Hematopoietic multipotent progenitor cell treated with erythropoietin and hydrocortisone succinate and interleukin-3 and kit ligand, for 6 days (in vitro differentiated cells): ENCODE measurements around the gene RNF225.
A peak's percentile ranks its signal among the peaks of the same experiment; 100 is the strongest.
"Not testable (repeated sequence)": the region's sequence is repeated elsewhere in the genome, so short reads cannot be mapped to it uniquely, and the experiment has no call there.

ENCODE experiments used
- DNase-seq: peaks from one replicate; pipeline ENCODE4 v3.0.0-alpha.2; 2015

Gene RNF225

DNA sequence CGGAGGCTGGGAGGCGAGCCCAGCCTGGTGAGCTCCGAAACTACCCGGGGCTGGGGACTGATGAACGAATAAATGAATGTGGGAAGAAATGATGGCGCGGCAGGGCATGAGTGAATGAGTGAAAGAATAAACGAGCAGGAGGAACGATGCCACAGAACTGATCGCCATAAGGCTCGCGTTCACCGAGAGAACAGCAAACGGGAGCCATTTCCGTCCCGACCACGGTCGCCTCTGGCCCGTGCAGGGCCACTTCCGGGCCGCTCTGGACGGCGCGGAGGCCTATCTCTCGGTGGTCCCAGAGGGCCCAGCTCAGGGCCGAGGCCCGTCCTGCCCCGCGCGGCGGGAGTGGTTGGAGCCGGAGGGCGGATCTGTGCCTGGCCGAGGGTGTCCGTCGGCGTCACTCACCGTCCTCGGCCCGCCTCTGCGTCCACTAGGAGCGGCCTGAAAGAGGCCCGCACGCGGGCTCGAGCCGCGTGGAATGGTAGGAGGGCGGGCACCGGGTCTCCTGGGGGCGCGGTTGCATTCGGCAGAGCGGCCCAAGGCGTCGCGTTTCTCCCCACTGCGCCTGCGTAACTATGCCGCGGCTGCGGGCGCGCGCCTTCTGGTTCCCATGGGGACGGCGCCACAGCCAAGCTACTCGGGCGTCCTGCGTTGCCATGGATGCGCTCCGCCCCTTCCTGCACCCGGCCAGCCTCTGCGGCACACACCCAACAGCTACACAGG lies 33.0 kb upstream of the RNF225 start, which contains the start of gene ZNF497:
ZNF497 (minus strand) TSS at position 480 of the 723 bp plus-strand sequence. CDS start 5,116 bp downstream, outside the sequence.
- DNase-seq: peak; percentile 98

DNA sequence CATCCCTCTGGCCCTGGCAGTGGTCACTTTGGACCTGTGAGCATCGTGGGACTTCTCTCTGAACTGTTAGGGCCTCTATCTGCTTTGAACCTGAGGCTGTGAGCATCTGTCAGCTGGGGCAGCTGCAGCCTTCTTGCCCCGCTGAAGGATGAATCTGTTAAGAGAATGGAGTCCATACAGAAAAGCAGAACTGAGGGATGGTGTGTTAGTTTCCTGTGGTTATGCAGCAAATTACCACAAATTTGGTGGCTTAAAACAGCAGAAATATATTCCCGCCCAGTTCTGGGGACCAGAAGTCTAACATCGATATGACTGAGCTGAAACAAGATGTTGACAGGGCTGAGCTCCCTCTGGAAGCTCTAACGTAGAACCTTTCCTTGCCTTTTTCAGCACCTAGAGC lies 31.3 kb upstream of the RNF225 start:
- peak; percentile 82 for DNase-seq

DNA sequence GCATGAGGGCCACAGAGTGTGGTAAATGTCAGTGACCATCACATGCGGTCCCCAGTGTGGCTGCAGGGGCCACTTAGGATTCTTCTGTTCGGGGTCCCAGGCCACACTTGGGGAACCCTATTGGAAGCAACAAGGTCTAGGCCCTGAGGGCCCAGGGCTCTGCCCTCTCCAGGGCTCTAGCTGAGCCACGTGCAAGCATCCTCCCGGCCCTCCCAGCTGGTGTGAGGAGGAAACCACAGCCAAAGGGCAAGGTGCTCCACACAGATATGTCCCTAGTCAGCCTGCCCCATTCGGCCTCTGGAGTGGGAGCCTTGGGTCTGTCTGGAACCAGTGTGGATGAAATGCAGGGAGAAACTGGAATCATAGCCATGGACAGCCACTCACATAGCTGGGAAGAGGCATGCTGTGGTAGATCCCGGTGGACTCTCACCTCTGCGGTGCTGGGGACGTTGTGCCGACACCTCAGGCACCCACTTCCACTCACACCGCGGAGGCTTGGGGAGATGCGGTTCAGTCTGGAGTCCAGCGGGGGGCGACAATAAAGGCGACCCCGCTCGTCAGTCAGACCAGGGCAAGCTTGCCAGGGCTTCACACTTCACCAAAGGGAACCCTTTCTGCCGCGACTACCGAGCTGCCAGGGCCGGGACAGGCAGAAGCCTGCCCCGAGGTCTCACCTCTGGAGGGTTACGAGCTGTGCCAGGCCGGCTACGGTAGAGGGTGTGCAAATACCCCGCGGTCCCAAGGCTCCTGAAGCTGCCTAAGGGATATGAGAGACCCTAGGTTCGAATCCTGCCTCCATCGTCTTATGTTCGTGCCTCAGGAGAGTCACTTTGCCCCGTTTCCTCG lies 28.6 kb upstream of the RNF225 start:
- peak; percentile 33 for DNase-seq

DNA sequence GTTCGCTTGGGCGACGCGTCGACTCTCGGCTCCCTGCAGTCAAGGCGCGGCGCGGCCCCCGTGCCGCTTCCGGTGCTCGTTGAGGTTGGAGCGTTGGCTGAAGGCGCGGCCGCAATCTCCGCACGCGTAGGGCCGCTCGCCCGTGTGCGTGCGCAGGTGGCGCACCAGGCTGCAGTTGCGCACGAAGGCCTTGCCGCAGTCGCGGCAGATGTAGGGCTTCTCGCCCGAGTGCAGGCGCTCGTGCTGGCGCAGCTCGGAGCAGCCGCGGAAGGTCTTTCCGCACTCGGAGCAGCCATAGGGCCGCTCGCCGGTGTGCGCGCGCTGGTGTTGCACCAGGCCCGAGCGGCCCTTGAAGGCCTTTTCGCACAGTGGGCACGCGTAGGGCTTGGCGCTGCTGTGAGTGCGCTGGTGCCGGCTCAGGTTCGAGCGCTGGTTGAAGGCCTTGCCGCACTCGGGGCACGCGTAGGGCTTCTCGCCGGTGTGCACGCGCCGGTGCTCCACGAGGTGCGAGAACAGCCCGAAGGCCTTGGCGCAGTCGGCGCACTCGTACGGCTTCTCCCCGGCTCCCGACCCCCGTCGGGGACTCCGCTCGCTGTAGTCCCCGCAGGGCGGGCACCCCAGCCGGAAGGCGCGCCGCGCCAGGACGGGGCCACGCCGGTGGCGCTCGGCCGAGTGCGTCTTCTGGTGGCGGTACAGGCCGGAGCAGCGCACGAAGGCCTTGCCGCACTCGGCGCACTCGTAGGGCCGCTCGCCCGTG lies 27.6 kb upstream of the RNF225 start:
- DNase-seq: no peak

DNA sequence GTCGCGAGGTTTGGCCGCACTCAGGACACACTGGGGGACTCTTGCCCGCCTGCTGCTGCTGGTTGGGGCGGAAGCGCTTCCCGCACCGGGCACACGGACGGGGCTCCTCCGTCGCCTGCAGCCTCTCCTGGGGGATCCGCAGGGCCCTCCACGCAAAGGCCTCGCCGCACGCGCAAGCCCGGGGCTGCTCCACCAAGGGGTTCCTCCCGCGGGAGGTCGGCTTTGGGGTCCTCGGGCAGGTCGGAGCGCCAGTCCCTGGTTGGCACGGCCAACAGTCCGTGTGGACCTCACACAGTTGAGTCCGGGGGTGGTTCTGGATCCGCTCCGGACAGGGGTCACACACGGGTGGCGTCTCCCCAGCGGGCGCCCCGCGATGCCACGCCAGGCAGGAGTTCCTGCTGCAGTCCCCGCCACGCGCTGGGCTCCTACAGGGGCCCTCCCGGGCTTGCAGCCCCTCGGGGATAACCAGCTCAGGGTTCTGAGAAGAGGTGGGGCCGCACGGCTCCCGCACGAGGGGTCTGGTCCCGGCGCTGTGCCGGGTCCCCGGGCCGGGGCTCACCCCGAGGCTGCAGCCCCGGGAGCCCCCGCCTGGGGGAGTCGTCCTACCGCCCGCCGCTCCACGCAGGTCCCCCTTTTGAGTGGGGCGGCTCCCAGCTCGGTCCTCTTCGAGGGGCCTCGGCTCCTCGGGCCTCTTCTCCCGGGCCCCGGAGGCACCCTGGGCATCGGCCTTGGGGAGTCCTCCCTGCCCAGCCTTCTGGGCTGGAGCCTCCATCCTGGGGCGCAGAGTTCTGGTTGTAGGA lies 26.7 kb upstream of the RNF225 start:
- no peak for DNase-seq

DNA sequence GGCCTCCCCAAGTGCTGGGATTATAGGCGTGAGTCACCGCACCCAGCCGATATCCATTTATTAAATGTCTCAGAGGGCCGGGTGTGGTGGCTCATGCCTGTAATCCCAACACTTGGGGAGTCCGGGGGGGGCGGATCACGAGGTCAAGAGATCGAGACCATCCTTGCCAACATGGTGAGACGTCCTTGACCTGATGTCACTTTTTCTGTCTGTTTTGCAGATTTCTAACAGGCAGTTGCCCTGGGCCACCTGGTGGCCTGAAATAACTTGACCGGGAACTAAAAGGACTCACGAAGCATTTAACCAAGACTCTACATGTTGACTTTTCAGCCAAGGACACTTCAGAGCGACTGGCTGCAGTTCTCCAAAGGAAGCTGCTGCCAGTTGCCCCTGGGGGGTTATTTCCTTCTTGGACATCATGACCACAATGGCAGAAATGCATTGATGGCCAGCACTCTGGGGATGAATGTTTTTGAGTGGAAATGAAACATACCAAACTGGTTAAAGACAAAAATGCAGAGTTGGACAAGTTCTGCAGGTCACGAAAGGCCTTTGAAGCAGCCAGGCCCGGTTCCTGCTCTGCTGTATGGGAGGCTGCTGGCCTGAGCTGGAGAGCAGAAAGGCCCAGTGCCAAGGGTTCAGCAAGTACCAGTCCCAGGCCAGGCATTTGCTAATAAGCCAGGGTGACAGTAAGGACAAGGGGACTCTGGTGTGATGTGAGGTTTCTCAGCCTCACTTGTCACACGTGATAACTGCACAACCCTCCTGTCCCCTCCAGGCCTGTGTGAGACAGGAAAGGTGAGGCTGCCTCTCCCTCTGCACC lies 22.9 kb upstream of the RNF225 start:
- no peak for DNase-seq

DNA sequence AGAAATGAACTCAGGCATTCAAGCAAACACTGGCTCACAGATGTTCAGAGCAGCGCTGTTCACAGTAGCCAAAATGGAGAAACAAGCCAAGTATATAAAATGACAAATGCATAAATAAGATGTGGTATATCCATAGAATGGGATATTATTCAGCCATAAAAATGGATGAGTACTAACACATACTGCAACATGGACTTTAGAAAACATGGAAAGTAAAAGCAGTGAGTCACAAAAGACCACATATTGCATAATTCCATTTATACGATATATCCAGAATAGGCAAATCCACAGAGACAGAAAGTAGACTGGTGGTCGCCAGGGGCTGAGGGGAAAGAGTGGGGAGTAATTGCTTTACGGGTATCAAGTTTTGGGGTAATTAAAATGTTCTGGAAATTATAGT lies 21.3 kb upstream of the RNF225 start:
- DNase-seq: no peak

DNA sequence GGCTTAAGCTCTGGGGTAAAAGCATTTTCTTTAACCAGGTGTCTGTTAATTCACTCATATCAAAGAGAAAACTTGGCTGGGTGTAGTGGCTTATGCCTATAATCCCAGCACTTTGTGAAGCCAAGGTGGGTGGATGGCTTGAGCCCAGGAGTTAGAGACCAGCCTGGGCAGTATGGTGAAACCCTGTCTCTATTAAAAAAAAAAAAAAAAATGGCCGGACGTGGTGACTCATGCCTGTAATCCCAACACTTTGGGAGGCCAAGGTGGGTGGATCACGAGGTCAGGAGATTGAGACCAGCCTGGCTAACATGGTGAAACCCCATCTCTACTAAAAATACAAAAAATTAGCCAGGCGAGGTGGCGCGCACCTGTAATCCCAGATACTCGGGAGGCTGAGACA lies 18.7 kb upstream of the RNF225 start:
- not testable (repeated sequence) for DNase-seq

DNA sequence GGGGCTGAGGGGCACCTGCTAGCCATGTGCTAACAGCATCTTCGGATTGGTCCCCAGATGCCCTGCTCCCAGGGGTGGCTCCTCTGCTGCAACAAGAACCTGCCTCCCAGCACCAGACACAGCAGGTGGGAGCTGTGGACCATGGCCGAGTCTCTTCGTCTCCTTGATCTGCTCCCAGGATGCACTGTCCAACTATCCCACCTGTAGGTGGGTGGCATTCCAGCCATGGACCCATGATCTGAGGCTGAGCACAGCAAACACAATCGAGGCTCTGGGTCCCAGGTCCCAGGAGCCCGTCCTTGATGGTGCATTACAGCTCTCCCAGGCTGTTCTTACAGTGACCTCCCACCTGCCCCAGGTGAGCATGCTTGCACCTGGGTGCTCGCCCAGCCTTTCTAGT lies 16.2 kb upstream of the RNF225 start:
- no peak for DNase-seq

DNA sequence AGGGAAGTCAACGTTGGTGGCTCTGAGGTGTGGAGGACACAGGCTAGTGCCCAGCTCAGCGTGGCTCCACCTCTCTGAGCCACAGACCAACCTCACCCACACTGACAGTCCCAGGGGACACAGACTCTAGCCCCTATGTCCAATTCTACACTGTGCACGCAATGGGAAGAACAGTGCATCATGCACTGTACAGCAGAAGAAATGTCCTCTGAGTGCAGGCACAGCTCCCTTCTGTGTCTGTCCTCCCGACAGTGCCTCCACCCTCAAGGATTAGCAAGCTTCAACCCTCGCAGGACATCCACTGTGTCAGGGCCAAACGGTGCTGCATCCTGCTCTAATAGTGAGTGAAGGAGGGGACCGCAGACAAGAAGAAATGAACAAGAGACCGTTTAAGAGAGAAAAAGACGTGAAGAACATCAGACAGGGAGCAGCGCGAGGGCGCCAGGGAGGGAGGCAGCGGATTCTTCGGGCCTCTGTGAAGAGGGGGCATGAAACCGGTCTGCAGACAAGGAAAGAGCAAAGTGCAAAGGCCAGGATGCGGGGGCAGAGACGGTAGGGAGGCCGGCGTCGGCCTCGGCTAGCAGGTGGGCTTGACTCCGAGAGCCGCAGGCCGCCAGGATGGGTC lies 15.3 kb upstream of the RNF225 start:
- DNase-seq: no peak

DNA sequence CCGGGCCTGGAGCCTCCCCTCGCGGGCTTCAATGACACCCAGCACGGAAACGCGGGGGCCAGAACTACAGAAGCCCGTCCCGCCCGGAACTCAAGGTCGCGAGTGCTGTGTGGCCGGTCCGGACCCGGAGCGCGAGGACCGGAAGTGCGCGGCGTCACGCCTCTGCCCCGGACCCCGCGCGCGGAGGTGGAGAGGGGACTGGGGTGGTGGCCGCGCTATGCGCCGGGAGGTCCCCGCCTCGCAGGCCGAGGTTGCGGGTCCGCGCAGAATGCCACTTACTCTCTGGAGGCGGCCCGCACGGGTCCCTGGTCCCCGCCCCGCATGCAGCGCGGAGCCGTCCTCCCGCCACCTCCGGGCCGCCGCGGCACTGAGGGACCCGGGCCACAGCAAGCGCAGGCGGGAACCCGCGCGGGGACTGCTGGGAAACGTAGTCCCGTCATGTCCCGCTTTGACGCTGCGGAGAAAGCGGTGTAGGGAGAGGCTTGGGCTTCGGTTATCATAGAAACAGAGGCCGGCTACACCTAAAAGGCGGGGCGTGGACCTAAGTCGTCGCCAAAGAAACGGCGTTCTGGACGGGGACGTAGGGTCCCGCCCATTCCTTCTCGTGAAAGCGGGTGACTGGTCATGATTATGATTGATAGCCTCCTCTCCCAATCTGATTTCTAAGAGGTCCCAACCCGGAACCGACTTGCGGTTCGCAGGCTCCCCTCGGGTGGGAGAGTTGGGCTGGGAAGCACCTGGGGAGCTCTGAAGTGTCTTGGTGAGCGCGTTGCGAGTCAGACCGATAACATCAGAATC lies 14.6 kb upstream of the RNF225 start, which contains the start of gene ZNF837:
ZNF837 (minus strand) TSS at position 369 of the 798 bp plus-strand sequence. CDS start 11,698 bp downstream, outside the sequence.
- DNase-seq: peak; percentile 100

DNA sequence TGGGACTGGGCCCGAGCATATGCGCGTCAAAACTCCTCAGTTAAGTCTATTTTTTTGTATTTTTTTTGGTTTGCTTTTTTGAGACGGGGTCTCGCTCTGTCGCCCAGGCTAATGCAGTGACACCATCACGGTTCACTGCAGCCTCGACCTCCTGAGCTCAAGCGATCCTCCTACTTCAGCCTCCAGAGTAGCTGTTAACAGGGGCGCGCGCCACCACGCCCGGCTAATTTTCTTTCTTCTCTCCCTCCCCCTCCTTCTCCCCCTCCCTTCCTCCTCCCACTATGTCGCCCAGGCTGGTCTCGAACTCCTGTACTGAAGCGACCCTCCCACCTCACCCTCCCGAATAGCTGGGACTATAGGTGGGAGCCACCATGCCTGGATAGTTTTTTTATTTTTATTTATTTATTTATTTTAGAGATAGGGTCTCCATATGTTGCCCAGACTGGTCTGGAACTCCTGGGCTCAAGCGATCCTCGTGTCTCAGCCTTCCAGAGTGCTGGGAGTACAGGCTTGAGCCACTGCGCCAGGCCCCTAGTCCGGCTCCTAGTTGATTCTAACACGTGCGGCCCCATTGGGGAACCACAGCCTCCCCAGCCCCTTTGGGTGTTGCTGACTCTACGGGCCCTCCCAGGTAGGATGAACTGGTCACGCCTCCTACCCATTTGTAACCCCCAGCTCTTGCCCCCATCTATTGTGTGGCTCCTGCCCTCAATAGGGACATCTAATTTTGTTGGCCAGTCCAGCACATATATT lies 13.8 kb upstream of the RNF225 start:
- no peak for DNase-seq

DNA sequence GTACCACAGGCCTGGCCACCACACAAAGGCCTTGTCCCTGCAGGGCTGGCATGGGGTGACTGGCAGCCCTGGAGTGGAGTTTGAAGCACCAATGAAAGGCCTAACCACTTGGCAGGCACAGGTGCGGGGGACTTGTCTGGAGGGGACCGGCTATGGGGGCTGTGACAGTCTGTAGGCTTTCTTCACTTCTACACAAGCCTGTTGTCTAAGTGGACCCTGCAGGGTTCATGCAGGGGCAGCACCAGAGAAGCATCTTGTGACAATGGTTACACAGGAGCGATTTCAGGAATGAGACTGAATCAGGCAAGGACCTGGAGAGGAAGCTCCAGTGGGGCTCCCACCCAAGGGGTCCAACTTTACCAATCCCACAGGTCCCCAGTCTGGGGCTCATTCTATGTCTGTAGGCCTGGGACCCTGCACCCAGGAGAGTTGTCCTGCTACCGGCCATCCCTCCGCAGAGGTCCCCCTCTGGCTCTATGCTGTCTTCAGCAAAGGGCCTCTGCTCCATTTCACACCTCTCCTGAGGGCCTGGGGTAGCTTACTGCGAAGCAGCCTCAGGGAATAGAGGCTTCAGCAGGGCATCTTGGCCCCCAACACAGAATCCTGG lies 12.4 kb upstream of the RNF225 start:
- DNase-seq: no peak

DNA sequence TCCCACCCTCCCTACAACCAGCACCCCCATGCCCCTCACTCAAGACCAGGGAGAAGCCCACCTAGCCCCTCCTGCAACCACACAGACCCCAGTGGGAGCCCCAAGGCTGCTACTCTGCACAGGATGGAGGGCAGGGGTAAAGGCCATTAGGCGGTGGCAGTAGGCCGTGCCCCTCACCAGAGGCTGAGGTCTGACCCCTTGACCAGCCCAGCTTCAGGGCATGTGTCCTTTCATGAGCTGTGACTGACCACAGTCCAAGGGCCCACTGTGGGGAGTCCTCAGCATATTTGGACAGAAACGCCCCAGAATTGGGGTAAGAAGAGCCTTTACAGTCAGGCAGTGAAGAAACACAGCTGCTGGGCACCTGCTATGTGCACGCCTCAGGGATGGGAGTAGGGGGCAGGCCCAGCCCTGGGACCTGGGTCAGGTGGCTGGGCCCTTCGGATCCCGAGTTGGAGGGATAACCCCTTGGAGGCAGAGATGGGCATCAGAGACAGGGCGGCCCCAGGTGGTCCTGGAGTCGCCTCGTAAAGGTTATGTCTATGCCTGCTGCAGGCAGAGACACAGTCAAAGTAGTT lies 10.1 kb upstream of the RNF225 start:
- no peak for DNase-seq

DNA sequence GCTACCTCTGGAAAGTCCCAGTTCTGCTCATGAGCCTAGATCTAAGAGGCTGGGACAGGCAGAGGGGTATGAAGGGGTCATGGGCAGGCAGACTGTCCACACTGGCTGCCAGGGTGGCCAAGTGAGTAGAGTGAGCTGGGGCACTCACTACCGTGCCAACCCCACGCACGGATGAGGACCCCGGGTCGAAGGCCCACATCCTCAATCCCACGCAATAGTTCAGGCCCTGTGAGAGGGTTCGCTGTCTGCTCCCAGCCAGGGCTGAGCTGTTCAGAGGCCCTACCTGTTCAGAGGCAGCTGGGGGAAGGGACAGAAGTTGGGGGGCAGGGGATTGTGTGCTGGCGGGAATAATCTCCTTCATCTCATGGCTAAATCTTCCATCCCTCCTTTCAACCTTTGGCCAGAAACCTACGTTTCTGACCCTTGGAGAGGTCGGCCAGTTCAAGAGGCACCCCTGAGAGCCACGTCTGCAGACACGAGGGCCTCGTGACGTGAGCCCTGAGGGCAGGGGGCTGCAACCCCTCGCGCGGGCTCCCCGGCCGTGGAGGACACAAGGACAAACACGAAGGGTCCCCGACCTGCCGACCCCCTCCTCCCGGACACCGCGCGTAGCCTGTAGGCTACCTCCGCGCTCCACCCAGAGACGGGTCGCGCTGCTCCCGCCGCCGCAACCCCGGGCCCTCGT lies 9.4 kb upstream of the RNF225 start:
- DNase-seq: peak; percentile 52

DNA sequence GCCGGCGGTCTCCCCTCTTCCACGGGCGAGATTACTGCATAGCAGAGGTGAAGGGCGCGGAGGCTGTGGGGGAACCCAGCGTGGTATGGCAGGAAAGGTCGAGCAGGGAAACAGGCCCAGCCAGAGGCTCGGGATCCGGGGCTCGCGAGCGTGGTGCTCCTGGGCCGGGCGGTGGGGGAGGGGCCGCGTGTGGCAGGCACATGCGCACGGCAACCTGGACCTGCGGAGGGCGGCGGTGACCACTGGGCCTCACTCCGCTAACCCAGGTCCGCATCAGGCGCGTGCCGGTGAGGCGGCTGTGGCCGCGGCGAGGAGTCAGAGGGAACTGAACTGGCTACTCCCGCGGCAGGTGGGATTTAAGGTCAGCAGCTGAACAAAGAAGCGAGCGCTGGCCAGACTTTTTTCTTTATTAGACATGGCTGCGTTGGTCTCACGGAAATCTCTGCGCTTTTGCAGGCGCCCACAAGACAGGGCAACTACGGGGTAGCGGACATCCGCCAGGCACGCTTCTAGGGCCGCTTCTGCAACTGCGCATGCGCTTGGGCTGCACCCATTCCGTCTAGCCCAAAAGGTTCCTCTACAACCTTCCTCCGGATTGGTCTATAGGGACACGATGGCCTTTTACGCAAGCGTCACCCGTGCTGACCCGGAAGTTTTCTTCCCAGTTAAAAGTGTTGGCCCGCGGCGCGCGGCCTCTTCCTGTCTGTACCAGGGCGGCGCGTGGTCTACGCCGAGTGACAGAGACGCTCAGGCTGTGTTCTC lies 8.7 kb upstream of the RNF225 start, which contains the start of gene RPS5:
RPS5 (plus strand) TSS at position 694 of the 762 bp plus-strand sequence. CDS start 869 bp downstream, outside the sequence.
- peak; percentile 100 for DNase-seq
